GM12878 (cell line): ENCODE measurements around the gene ROBO1. TPM values are rescaled to one million over a fixed set of nuclear protein-coding genes. Genes with fewer than 3 reads are reported as not detected.

Experiments
- ATAC-seq: fragments of 200-7000 bp; cut with Tn5 transposase; 3 replicates; pipeline ENCODE4 v1.9.1; 2020; ENCODE audit warnings: mild to moderate bottlenecking, moderate library complexity
- BruUV-seq: library from RNA; stranded (reverse); fragments of 400-500 nt; replicated peaks from 2 replicates; lab custom pipeline; 2021; lab: Mats Ljungman, UMichigan
- CTCF ChIA-PET: fragments of 300-600 bp; sonication (Branson Sonifier 250); formaldehyde crosslinking; extraction: SDS; loops from one replicate; lab custom pipeline; 2021; ENCODE audit warnings: inconsistent platforms; lab: Yijun Ruan, JAX
- POLR2A ChIA-PET: fragments of 350-600 bp; formaldehyde crosslinking; extraction: SDS; loops from one replicate; lab custom pipeline; 2021; ENCODE audit warnings: inconsistent platforms; lab: Charles Lee
- RAD21 ChIA-PET: fragments of 300-600 bp; sonication (Branson Sonifier 250); formaldehyde crosslinking; loops from one replicate; lab custom pipeline; 2023; ENCODE audit warnings: antibody characterized with exemption; ENCODE audit not compliant: unreplicated experiment; lab: Charles Lee
- SMC1A ChIA-PET: fragments of 300-600 bp; sonication (Branson Sonifier 250); formaldehyde crosslinking; loops from one replicate; lab custom pipeline; 2023; ENCODE audit not compliant: unreplicated experiment, uncharacterized antibody; lab: Charles Lee
- DNase-seq: peaks from one replicate; pipeline ENCODE4 v3.0.0-alpha.2; 2011; ENCODE audit warnings: low read depth, low spot score
- FAIRE-seq: peaks from 3 replicates; lab custom pipeline; 2011; peaks lifted over from hg19 to GRCh38; lab: Jason Lieb, UNC
- H2AFZ ChIP-seq: 2 replicates; pipeline ENCODE4 v1.6.0; 2011; ENCODE audit warnings: low read depth, low read length, control low read depth; ENCODE audit not compliant: control insufficient read depth
- H3K27ac ChIP-seq: 2 replicates; pipeline ENCODE4 v1.5.1; 2011; ENCODE audit warnings: control low read depth; ENCODE audit not compliant: control insufficient read depth, insufficient read depth
- H3K27me3 ChIP-seq, 2 experiments: replicated peaks in 1 of 2; 2 replicates each; pipeline versions ENCODE4 v1.6.0 to v1.6.1; 2011; ENCODE audit warnings: low read length in 1 of 2; ENCODE audit not compliant: control insufficient read depth in 2 of 2, insufficient read depth in 2 of 2
- H3K36me3 ChIP-seq, 2 experiments: 2 replicates each; pipeline ENCODE4 v1.5.1; 2011; ENCODE audit warnings: low read length in 1 of 2; ENCODE audit not compliant: control insufficient read depth in 2 of 2, insufficient read depth in 2 of 2
- H3K4me1 ChIP-seq: 2 replicates; pipeline ENCODE4 v1.6.1; 2011; ENCODE audit warnings: mild to moderate bottlenecking, low read length, moderate library complexity, mixed read lengths; ENCODE audit not compliant: control insufficient read depth, insufficient read depth
- H3K4me2 ChIP-seq: 2 replicates; pipeline ENCODE4 v1.6.0; 2011; ENCODE audit warnings: control low read depth; ENCODE audit not compliant: control insufficient read depth, insufficient read depth
- H3K4me3 ChIP-seq: fragments of 200-600 bp; sonication (generic); 2 replicates; pipeline ENCODE4 v1.5.1; 2016
- H3K79me2 ChIP-seq: 2 replicates; pipeline ENCODE4 v1.6.0; 2011; ENCODE audit warnings: low read length; ENCODE audit not compliant: control insufficient read depth, insufficient read depth
- H3K9ac ChIP-seq: 2 replicates; pipeline ENCODE4 v1.8.0; 2011; ENCODE audit warnings: low read length, control low read depth, mixed read lengths; ENCODE audit not compliant: control insufficient read depth, insufficient read depth
- H3K9me3 ChIP-seq: replicated peaks from 3 replicates; pipeline ENCODE4 v1.5.1; 2011; ENCODE audit warnings: mild to moderate bottlenecking, low read length; ENCODE audit not compliant: control insufficient read depth, insufficient read depth
- H4K20me1 ChIP-seq: 2 replicates; pipeline ENCODE4 v1.6.0; 2011; ENCODE audit not compliant: control insufficient read depth, insufficient read depth
- IRF3 ChIP-seq: fragments of 450-650 bp; IDR thresholded peaks from 2 replicates; pipeline ENCODE4 v1.6.1; 2014; ENCODE audit warnings: mild to moderate bottlenecking
- JUNB ChIP-seq: IDR thresholded peaks from 2 replicates; pipeline ENCODE4 v1.6.1; 2016; ENCODE audit warnings: antibody characterized with exemption, mild to moderate bottlenecking
- MYC ChIP-seq: IDR thresholded peaks from 2 replicates; pipeline ENCODE4 v1.6.1; 2011; ENCODE audit warnings: mild to moderate bottlenecking, low read length, moderate library complexity, inconsistent platforms; ENCODE audit not compliant: insufficient read depth, insufficient replicate concordance, insufficient read length, severe bottlenecking
- RUNX3 ChIP-seq: IDR thresholded peaks from 2 replicates; pipeline ENCODE4 v1.6.1; 2012; ENCODE audit warnings: low read length, inconsistent platforms
- SIN3A ChIP-seq: IDR thresholded peaks from 2 replicates; pipeline ENCODE4 v1.6.1; 2012; ENCODE audit warnings: low read depth, low read length, improper control_type of control experiment
- SIX5 ChIP-seq: IDR thresholded peaks from 2 replicates; pipeline ENCODE4 v1.6.1; 2011; ENCODE audit warnings: mild to moderate bottlenecking, low read depth, low read length, moderate library complexity; ENCODE audit not compliant: severe bottlenecking
- TBL1XR1 ChIP-seq: IDR thresholded peaks from 2 replicates; pipeline ENCODE4 v1.6.1; 2012; ENCODE audit warnings: low read depth, low read length, improper control_type of control experiment
- ZZZ3 ChIP-seq: IDR thresholded peaks from 2 replicates; pipeline ENCODE4 v1.6.1; 2011; ENCODE audit warnings: low read depth; ENCODE audit not compliant: control insufficient read depth, insufficient read length
- WGBS: methylation state at CpG from one replicate; pipeline ENCODE4 v1.1.6; 2016; ENCODE audit warnings: low lambda C conversion rate; ENCODE audit not compliant: insufficient replicate concordance, insufficient coverage; ENCODE audit errors: missing lambda C conversion rate; 5-methylcytosine and 5-hydroxymethylcytosine counted together
- in situ Hi-C: fragments of 300-500 bp; cut with MboI; formaldehyde crosslinking; loops from 9 replicates; pipeline ENCODE4 v1.14.3; 2018; ENCODE audit warnings: mixed read lengths
- intact Hi-C: fragments of 100-400 bp; cut with micrococcal nuclease; formaldehyde crosslinking; loops from one replicate; pipeline ENCODE4 v1.14.2; 2022; ENCODE audit not compliant: unreplicated experiment
- polyA plus RNA-seq, 11 experiments: library from polyadenylated mRNA; depleted of rRNA in 4 of 11; unstranded in 6 of 11; stranded (reverse) in 5 of 11; fragments of >200 nt; fragmentation: Nextera tagmentation in 4 of 11; fragmentation: Illumina TruSeq in 1 of 11; extraction: Ambion mirVana in 4 of 11; extraction: Trizol in 1 of 11; gene quantifications; 1 replicate in 1 of 11; 2 replicates in 10 of 11; pipeline versions ENCODE4 v1.2.1 to v1.2.3, GENCODE V29; 2011 to 2016; ENCODE audit warnings: inconsistent platforms in 2 of 11, missing spikeins in 2 of 11, low read depth in 1 of 11
- total RNA-seq, 4 experiments: library from RNA; depleted of rRNA in 3 of 4; stranded (reverse); fragments of >200 nt in 3 of 4; fragmentation: Illumina TruSeq in 1 of 4; extraction: Trizol in 1 of 4; gene quantifications; 2 replicates each; pipeline versions ENCODE4 v1.2.1 to v1.2.3, GENCODE V29; 2013 to 2021

ROBO1 gene
- total and polyA plus RNA-seq, 10 of the 15 experiments (the other 5 are each of a cell fraction or from before 2014, with no cell fraction given) = 0.29 to 46.5 (median 1.2) TPM

GRCh38 chr3:79364784-79365183 is 403.0 kb downstream of the ROBO1 start:
- Histone ChIP-seq H4K20me1 (no peaks in the 10 kb centered on the region), H3K36me3 (no peaks in the 10 kb centered on the region), H3K79me2 (no peaks in the 10 kb centered on the region), H2AFZ (no peak overlapping the region), H3K27ac (no peak overlapping the region), H3K4me2 (no peak overlapping the region), H3K4me1 (no peaks in the 10 kb centered on the region), H3K27me3 (no peaks in the 10 kb centered on the region), H3K9me3 (no peaks in the 10 kb centered on the region), H3K4me3 (no peak overlapping the region), H3K9ac (no peak overlapping the region)
- ChIA-PET POLR2A (no interaction called here), RAD21 (interaction anchor here (1.8 kb wide), 1 partner anchor 279 kb away, joined by 9 read pairs; no protein-coding TSS in a partner anchor), CTCF (interaction anchor here (6.6 kb wide), 1 partner anchor 281 kb away, joined by 222 read pairs; no protein-coding TSS in a partner anchor), SMC1A (interaction anchor here (1.2 to 1.6 kb wide), 2 partner anchors 20 to 280 kb away, joined by 4 read pairs; no protein-coding TSS in a partner anchor)
- WGBS = 38% methylated on average over 5 of the region's 5 CpGs
- intact Hi-C loops = loop anchor here (2.0 to 5.0 kb wide), 2 partner anchors 286 to 707 kb away; no protein-coding TSS in a partner anchor
- ATAC-seq = no peak; the same call in 1 of the 3 replicates
- no peak for DNase-seq
- in situ Hi-C loops = loop anchor here (10.0 kb wide), 1 partner anchor 270 kb away; no protein-coding TSS in a partner anchor
- no TSS peak for BruUV-seq
- TF ChIP-seq IRF3 = no peak
- TF ChIP-seq RUNX3 = no peak
- no peak for TF ChIP-seq SIN3A
- TF ChIP-seq TBL1XR1 = no peak
- TF ChIP-seq ZZZ3 = no peak
- no peak for TF ChIP-seq MYC
- TF ChIP-seq SIX5 = no peak
- no peak for TF ChIP-seq JUNB
- FAIRE-seq = no peak
